Measurements from ENCODE around the gene DOCK3. TPM values are rescaled to one million over a fixed set of nuclear protein-coding genes. Genes with fewer than 3 reads are reported as not detected.
"Not testable (repeated sequence)": the region's sequence is repeated elsewhere in the genome, so short reads cannot be mapped to it uniquely, and the experiment has no call there.

The DOCK3 gene
- total and polyA plus RNA-seq, 10 of the 15 experiments (the other 5 are each of a cell fraction or from before 2014, with no cell fraction given): 0.02 to 0.52 (median 0.04) TPM; not detected in 5

DNA sequence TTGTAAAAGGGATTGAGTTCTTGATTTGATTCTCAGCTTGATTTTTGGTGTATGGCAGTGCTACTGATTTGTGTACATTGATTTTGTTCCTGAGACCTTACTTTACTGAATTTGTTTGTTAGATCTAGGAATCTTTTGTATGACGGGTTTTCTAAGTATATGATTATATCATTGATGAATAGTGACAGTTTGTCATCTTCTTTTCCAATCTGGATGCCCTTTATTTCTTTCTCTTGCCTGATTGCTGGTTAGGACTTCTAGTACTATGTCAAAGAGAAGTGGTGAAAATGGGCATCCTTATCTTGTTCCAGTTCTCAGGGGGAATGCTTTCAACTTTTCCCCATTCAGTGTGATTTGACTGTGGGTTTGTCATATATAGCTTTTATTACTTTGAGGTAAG lies 103.0 kb downstream of the DOCK3 start:
- H2AFZ ChIP-seq (ENCODE audit: control insufficient read depth, low read depth, low read length): no peak overlapping the region
- intact Hi-C loops (cut with micrococcal nuclease; ENCODE audit: unreplicated experiment): no loop called here
- DNase-seq (ENCODE audit: low read depth, low spot score) (no peak), ATAC-seq (no peak), FAIRE-seq (no peak)
- RAD21 ChIA-PET (ENCODE audit: unreplicated experiment): no interaction called here
- CTCF ChIA-PET: no interaction called here
- no peak overlapping the region for H3K27ac ChIP-seq (ENCODE audit: control insufficient read depth, insufficient read depth)
- no peak overlapping the region for H3K9ac ChIP-seq (ENCODE audit: control insufficient read depth, insufficient read depth, low read length)
- no peaks in the 10 kb centered on the region for H3K4me1 ChIP-seq (ENCODE audit: control insufficient read depth, insufficient read depth, low read length)
- H3K4me2 ChIP-seq (ENCODE audit: control insufficient read depth, insufficient read depth): no peak overlapping the region
- 0% methylated on average over 1 of the region's 1 CpG for WGBS (ENCODE audit: insufficient coverage, insufficient replicate concordance, low lambda C conversion rate, missing lambda C conversion rate)
- no peaks in the 10 kb centered on the region for H3K79me2 ChIP-seq (ENCODE audit: control insufficient read depth, insufficient read depth, low read length)
- no peaks in the 10 kb centered on the region for H3K27me3 ChIP-seq (replicated peaks in 1 of 2; ENCODE audit: control insufficient read depth in 2 of 2, insufficient read depth in 2 of 2, low read length in 1 of 2)
- SMC1A ChIA-PET (ENCODE audit: uncharacterized antibody, unreplicated experiment): no interaction called here
- no peaks in the 10 kb centered on the region for H3K36me3 ChIP-seq (ENCODE audit: control insufficient read depth in 2 of 2, insufficient read depth in 2 of 2, low read length in 1 of 2)
- no peak overlapping the region for H3K4me3 ChIP-seq
- H3K9me3 ChIP-seq (replicated peaks; ENCODE audit: control insufficient read depth, insufficient read depth, low read length): no peaks in the 10 kb centered on the region
- in situ Hi-C loops (cut with MboI): no loop called here
- POLR2A ChIA-PET: no interaction called here
- TF ChIP-seq, protein P1, sequence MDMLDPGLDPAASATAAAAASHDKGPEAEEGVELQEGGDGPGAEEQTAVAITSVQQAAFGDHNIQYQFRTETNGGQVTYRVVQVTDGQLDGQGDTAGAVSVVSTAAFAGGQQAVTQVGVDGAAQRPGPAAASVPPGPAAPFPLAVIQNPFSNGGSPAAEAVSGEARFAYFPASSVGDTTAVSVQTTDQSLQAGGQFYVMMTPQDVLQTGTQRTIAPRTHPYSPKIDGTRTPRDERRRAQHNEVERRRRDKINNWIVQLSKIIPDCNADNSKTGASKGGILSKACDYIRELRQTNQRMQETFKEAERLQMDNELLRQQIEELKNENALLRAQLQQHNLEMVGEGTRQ (IDR thresholded peaks at IDR 0.05; ENCODE audit: borderline replicate concordance, low read depth, low read length): no peak
- no peak for TF ChIP-seq BACH1 (IDR thresholded peaks at IDR 0.05; ENCODE audit: borderline replicate concordance)
- no TSS peak for BruUV-seq (replicated peaks)
- H4K20me1 ChIP-seq (ENCODE audit: control insufficient read depth, insufficient read depth): no peaks in the 10 kb centered on the region

DNA sequence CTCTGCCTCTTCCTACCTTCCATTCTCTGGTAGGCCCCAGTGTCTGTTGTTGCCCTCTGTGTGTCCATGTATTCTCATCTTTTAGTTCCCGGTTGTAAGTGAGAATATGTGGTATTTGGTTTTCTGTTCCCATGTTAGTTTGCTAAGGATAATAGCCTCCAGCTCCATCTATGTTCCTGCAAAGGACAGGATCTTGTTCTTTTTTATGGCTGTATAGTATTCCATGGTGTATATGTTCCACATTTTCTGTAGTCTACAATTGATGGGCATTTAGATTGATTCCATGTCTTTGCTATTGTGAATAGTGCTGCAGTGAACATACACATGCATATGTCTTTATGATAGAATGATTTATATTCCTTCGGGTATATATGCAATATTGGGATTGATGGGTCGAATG lies 107.0 kb downstream of the DOCK3 start:
- in situ Hi-C loops (cut with MboI); intact Hi-C loops (cut with micrococcal nuclease; ENCODE audit: unreplicated experiment); H2AFZ ChIP-seq (ENCODE audit: control insufficient read depth, low read depth, low read length); RAD21 ChIA-PET (ENCODE audit: unreplicated experiment); H3K27me3 ChIP-seq (replicated peaks in 1 of 2; ENCODE audit: control insufficient read depth in 2 of 2, insufficient read depth in 2 of 2, low read length in 1 of 2); H3K36me3 ChIP-seq (ENCODE audit: control insufficient read depth in 2 of 2, insufficient read depth in 2 of 2, low read length in 1 of 2); H4K20me1 ChIP-seq (ENCODE audit: control insufficient read depth, insufficient read depth); POLR2A ChIA-PET; SMC1A ChIA-PET (ENCODE audit: uncharacterized antibody, unreplicated experiment); H3K27ac ChIP-seq (ENCODE audit: control insufficient read depth, insufficient read depth); FAIRE-seq; H3K4me3 ChIP-seq; CTCF ChIA-PET; H3K9me3 ChIP-seq (replicated peaks; ENCODE audit: control insufficient read depth, insufficient read depth, low read length); ATAC-seq; H3K79me2 ChIP-seq (ENCODE audit: control insufficient read depth, insufficient read depth, low read length); H3K4me2 ChIP-seq (ENCODE audit: control insufficient read depth, insufficient read depth); DNase-seq (ENCODE audit: low read depth, low spot score); H3K4me1 ChIP-seq (ENCODE audit: control insufficient read depth, insufficient read depth, low read length); H3K9ac ChIP-seq (ENCODE audit: control insufficient read depth, insufficient read depth, low read length); BruUV-seq (replicated peaks): not testable (repeated sequence)
- 43% methylated on average over 3 of the region's 3 CpGs for WGBS (ENCODE audit: insufficient coverage, insufficient replicate concordance, low lambda C conversion rate, missing lambda C conversion rate)
